ENCODE data around the gene TMX4.

DNA sequence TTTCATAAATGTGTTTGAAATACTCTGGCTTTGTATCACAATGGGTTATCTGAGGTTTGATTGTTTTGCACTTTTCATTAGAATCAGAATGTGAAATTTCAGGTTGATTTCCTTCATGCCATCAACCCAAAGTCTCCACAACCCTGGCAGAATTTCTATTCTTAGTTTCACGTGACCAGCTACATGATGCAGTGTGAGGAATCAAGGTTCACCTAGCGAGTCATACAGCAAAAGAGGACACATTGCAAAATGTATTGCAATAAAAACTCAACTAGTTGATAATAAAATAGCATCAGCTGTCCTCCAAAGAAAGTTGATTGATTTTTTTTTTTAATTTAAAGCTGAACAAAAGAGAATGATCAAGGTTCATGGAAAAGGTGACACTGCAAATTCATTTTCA is 81.5 kb downstream of the TMX4 start:
- TF ChIP-seq POLR2A (IDR thresholded peaks at IDR 0.05) (no peak), POLR2AphosphoS5 (IDR thresholded peaks at IDR 0.05) (no peak)
- TF ChIP-seq, protein P1, sequence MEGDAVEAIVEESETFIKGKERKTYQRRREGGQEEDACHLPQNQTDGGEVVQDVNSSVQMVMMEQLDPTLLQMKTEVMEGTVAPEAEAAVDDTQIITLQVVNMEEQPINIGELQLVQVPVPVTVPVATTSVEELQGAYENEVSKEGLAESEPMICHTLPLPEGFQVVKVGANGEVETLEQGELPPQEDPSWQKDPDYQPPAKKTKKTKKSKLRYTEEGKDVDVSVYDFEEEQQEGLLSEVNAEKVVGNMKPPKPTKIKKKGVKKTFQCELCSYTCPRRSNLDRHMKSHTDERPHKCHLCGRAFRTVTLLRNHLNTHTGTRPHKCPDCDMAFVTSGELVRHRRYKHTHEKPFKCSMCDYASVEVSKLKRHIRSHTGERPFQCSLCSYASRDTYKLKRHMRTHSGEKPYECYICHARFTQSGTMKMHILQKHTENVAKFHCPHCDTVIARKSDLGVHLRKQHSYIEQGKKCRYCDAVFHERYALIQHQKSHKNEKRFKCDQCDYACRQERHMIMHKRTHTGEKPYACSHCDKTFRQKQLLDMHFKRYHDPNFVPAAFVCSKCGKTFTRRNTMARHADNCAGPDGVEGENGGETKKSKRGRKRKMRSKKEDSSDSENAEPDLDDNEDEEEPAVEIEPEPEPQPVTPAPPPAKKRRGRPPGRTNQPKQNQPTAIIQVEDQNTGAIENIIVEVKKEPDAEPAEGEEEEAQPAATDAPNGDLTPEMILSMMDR (IDR thresholded peaks at IDR 0.05), result no peak
